HG03565 (cell line): Measurements from ENCODE around the gene UBR4.

Experiments used
- ATAC-seq: cut with Tn5 transposase; IDR thresholded peaks from one replicate; pipeline ENCODE4 v1.9.1; 2021; ENCODE audit warnings: mild to moderate bottlenecking, moderate library complexity; ENCODE audit not compliant: unreplicated experiment

The UBR4 gene

DNA sequence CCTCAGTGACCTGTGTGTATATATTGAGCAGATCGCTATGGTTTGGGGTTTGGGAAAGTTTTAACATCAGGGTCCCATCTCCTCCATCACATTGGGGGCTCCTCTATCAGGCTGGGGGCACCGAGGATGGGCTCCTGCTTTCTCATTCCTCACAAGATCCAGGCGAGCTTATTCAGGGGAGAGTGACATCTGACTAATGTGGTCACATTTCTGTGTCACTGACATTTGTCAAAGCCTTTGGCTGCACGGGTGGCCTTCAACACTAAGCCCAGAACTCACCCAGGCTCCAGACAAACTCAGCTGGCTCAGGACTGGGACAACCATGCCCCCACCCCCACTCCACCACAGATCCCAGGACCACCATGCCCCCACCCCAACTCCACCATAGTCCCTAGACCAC, 150.3 kb downstream of the UBR4 start:
- ATAC-seq = no peak

DNA sequence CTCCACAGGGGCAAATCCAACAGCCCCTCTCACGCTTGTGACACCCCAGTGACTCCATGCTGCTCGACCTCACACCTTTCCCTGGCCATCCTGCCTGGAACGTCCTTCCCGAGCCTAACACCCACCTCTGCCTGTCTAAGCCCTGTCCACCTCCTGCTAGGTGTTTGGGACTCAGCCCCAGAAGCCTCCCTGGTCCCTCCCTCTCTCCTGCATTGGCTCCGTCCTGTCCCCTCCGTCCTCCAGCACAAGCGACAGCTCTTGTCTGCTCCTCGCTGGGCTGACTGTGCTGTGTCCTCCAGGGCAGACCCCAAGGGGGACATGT, 151.6 kb downstream of the UBR4 start:
- no peak for ATAC-seq

DNA sequence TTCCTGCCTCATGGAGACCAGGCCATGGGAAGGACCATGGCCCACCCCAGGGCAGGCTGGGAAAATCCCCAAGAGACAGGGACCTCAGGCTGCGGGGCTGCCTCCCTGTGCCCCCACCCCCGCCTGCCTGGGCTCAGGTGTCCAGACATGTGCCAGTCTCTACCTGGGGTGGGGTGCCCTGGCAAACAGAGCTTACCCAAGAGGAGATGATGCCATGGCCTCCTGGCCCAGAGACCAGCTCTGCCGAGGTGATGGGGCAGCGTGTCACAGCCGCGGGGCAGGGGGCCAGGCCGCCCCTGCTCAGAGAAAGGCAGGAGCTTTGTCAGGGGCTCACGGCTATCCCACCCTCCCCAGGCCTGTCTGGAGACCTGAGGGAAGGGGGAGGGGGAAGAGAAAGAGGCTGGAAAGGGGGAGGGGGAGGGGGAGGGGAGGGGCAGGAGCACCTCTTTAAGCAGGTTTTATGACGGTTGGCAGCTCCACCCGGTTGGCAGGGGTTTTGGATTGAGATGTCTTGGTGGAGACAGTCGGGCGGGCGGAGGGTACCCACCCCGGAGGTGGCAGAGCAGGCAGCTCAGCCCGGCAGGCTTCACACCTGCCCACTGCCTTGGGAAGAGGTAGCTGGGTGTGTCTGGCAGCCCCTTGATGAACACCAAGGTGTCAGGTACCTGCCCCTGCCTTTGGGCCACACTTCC, 152.1 kb downstream of the UBR4 start:
- ATAC-seq = no peak

DNA sequence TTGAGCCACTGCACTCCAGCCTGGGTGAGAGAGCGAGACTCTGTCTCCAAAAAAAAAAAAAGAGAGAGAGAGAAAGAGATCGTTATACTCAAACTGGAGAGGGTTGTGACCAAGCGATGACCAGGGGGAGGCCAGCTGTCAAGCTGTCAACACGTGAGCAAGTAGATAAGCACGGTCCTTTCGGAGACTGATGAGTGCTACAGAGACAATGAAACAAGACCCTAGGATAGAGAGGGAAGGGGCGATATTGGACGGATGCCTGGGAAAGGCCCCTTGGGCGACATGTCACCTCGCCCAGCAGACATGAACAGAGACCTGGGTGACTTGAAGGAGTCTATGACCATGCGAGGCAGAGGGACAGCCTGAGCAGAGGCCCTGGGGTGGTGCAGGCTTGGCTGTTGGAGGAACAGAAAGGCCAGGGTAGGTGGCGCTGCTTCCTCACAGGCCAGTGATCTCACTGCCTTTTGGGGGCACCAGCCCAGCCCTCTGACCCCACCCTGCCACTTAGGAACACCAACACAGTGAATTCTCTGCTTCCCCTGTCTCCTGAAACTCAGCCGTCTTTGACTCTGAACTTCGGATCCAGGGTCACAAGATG, 152.8 kb downstream of the UBR4 start:
- ATAC-seq = no peak

DNA sequence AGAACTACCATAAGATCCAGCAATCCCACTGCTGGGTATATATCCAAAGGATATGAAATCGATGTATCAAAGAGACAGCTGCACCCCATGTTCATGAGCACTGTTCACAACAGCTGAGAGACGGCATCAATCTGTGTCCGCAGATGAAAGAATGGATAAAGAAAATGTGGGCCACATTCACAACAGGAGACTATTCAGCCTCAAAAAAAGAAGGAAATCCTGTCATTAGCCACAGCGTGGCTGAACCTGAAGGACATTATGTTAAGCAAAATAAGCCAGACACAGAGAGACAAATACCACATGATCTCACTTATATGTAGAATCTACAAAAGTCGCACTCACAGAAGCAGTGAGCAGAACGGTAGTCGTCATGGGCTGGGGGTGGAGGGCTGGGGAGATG, 154.4 kb downstream of the UBR4 start:
- no peak for ATAC-seq

DNA sequence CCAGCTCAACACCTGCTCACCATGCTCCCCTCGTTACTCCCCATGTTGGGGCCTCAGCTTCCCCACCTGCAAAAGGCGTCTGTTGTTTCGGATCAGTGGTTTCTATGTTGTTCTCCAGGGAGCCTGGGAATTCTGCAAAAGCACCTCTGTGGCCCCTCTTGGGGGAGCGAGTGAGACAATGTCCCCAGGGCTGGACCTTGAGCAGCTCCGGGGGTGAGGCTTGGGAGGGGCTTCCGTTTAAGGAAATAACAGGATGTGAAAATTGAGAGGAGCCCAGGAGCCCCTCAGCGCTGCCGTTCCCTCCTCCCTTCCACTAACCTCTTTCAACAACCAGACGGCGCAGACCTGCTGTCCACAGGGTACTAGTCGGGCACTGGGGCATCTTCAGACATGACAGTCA, 155.1 kb downstream of the UBR4 start:
- ATAC-seq = no peak

DNA sequence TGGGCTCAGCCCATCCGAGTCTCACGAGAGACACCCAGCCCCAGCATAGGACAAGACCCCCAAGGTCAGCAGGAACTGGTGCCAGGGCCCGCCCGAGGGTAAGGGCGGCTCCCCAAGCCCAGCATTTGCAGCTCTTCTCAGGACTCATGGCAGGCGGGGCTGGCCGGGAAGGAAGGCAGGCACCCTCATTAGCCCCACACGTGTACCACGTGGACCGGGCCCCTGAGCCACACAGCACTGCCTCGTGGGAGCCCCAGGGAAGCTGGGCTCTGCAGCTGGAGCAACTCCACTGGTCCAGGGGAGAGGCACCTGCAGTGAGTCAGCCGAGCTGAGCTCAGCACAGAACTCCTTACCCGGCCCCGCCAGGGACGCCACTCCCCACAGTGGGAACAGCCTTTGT, 155.8 kb downstream of the UBR4 start:
- no peak for ATAC-seq

DNA sequence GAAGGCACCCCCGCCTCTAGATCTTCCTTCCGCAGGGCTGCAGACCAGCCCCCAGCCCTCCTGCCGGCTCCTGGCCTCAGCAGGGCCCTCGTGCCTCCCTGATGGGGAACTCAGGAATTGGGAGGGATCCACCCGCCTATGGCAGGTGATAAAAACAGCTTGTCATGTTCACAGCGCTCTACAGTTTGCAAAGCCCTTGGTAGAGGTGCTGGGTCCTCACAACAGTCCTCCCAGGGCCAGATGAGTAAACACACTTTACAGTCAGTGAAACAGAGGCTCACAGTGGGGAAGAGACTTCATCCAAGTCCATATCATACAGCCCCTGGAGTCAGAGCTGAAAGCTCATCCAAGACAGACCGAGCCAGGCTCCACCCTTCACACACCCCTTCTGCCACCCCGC, 156.6 kb downstream of the UBR4 start:
- no peak for ATAC-seq

DNA sequence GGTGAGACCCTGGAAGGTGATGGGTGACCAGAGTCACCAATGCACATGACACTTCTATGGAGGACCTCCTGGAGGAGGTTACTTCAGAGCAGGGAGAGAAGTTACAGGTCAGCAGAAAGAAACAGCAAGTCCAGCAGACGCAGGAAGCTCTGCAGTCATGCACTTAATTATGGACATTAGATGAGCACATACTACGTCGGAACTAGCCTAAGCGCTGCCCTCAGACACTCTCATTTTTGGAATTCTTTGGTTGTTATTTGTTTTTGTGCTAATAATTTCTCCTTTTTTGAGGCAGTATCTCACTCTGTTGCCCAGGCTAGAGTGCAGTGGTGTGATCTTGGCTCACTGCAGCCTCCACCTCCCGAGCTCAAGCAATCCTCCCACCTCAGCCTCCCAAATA, 160.3 kb downstream of the UBR4 start:
- ATAC-seq = no peak

DNA sequence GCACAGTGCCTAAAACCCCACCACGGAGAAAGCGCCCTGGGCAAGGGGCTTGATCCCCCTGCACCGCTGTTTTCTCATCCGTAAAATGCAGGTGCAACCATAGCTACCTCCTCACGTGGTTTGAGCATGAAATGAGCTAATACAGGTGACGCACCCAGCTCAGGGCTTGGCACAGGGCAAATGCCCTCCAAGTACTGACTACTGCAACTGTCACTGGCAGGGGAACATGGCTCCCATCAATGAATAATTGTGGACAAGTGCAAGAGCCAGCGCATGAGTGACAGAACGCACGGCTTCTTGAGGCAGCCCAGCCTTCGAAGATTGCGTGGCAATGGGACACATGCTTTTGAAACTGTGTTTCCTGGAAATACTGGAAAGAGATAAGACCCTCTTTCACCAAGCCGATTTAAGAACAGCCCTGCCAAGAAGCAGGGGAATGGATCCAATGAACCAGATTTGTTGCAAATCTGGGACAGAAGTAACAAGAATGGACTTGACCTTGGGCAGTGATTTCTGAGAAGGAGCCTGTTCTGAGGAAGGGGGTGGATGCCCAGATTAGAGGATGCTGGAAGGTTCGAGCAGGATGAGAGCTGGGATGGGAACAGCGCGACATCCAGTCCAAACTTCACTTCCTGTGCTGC, 160.8 kb downstream of the UBR4 start:
- ATAC-seq = no peak

DNA sequence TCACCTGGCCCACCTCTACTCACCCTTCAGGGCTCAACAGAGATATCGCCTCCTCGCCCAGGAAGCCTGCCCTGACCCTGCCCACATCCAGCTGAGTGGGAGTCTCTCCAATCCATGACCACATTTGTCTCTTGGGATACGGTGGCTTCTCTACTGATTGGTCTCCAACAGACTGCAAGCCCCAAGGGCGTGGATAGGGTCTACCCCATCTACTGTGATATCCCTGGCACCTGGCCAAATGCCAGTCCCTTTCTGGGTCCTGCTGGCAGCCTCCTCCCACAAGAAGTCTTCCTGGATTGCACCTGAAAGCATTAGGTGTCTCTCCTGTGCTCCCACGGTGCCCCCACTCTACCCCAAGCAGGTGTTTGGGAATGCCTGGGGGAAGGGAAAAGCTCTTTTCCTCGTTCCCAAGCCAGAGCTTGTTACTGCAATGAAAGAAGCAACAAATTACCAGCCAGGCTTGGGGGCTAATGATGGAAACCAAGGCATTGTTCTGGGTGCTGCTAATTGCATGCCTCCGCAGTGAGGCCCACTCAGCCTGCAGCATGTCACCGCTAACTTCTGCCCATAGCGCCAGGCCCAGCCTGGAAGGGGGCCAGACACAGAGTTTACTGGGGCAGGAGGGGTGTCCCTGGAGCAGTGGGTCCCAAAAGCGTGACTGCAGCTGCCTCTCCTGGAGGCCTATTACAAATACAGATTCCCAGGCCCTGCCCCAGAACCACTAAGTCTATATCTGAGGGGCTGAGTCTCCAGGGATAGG, 162.9 kb downstream of the UBR4 start:
- no peak for ATAC-seq

DNA sequence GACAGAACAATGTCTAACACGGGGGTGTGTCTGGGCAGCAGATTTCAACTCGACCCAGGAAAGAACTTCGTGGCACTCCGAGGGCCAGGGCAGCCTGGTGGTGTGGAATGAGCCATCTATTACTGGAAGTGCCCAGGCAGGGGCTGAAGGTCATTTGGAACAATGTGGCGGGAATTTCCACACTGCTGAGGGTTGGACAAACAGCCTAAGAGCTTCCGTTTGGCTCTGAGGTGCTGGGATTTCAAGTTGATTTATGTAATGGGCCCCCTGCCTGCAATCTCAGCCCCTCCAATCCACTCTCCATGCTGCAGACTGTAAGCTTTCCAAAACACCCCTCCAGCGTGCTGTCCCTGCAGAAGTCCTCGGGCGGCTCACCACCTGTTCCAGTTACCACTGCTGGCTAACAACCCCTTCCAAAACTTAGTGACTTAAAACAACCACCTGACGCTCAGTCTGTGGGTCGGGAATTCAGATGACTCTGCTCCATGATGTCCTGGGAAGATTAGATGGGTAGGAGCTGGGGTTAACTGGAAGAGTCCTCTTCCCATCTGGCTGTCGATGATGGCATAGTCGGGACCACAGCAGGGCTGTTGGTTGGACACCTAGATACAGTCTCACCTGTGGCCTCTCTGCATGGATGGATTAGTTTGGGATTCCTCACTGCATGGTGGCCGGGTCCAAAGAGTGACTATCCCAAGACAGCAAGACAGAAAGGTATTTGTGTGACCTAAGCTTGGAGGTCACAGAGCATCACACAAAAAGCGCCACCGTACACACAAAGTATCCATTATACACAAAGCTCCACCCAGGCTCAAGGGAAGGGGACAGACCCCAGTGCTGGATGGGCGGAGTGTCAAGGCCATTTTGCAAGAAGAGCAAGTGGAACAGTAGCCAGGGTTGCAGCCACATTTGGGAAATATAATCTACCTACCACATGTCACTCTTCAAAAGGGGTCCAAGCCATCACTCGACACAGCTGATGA, 163.9 kb downstream of the UBR4 start:
- ATAC-seq = no peak

DNA sequence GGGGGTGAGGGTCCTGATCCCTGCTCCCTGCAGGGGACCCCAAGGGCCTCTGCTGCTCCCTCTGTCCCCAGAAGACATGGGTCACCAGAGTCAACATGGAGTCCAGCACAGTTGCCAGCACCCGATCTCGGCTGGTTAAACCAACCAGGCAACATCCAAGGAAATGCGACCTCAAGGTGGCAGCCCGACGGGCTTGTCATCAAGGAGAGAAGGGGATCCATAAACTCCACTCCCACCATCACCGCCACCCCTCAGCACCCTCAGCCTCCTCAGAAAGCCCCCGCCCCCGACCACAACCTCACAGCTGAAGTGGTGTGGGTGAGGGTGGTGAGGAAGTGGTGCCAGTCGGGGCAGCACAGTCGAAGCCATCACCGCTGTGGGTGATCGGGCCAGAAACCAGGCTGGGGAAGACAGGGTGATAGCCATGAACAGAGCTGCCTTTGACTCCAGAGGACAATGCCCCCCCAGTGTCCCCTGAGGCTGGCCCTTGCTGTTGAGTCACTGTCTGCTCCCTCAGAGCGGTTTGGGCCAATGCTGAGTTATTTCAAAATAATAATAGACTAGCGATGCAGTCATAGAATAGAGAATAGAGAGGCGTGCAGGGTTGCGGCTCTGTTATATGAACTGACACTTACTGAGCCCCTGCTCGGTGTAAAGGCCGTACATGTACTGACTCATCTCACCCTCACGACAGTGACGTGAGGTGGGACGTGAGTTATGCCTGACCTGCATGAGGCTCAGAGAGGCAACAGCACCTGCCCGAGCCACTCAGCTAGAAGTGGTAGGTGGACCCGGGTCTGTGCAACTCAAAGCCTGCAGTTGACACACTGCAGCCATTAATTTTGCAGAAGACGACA, 164.9 kb downstream of the UBR4 start:
- no peak for ATAC-seq

DNA sequence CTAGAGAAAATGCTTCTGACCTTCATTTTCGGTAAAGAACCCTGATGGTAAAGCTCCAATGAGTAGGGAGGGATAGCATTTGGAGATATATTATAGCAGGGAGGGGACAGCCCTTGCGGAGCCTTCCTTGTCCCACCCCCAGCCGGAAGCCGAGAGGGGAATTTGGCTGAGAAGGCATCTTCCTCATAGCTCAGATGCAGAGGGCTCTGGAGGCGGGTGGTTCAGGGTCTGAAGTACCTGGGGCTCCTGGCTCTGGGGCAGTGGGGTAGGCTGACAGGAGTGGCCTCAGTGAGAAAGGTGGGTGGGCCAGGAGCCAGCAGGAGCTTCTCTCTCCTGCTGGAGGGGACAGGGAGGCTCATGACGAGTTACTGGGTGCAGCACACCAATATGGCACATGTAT, 165.6 kb downstream of the UBR4 start:
- no peak for ATAC-seq

DNA sequence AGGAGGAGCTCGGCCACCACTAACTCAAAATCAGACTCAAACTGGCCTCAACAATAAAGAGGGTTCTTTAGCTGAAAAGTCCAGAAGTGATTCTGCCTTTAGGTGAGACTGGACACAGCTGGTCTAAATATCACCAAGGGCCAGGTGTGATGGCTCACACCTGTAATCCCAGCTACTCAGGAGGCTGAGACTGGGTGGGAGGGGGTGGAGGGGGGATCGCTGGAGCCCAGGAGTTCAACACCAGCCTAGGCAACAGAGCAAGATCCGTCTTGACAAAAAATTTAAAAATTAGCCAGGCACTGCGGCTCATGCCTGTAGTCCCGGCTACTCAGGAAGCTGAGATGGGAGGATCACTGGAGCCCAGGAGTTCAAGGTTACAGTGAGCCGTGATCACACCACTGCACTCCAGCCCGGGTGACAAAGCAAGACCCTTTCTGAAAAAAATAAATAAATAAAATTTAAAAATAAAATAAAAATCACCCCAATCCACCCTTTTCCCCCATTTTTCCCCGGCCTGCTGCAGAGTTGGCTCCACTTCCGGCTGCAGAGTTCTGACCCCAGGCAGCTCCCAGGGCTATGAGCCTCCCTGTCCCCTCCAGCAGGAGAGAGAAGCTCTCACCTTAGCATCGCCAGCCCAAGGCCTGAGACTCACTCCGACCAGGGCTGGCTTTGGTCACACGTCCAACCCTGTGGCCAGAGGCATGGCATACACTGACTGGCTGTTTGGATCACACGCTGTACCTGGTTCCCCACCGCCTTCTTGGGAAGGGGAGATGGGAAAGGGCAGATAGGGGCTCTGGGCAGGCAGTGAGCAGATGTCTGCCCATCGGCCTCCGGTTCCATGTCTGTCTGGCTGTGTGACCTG, 166.3 kb downstream of the UBR4 start:
- no peak for ATAC-seq

DNA sequence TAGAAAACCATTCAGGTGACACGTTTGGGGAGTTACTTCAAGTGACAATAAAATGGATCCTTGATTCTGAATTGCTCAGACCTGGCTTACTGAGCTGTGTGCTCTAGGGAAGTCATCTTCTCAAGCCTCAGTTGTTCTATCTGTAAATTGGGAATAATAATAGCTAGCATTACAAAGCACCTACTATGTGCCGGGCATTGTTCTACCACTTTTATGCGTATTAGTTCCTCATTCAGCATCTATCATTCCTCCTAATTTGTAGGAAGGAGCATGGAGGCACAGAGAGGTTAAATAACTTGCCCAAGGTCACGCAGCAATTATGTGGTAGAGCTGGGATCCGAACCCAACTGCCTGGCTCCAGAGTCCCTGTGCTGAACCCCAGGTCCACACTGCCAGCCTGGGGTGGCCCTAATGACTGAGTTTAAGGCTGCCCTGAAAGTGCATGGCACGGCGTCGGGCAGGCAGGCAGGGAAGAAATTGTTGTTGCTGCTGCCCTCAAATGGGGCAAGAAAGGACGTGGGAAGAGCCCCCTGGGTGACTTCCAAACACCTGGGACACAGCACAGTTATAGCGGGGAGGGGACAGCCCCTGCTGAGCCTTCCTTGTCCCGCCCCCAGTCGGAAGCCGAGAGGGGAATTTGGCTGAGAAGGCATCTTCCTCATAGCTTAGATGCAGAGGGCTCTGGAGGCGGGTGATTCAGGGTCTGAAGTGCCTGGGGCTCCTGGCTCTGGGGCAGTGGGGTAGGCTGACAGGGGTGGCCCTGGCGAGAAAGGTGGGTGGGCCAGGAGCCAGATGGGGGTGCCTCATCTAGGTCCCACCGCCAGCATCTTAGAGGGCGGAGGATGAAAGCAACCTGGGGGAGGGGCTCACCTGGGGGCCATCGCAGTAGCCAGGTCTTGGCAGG, 167.1 kb downstream of the UBR4 start:
- ATAC-seq = no peak

DNA sequence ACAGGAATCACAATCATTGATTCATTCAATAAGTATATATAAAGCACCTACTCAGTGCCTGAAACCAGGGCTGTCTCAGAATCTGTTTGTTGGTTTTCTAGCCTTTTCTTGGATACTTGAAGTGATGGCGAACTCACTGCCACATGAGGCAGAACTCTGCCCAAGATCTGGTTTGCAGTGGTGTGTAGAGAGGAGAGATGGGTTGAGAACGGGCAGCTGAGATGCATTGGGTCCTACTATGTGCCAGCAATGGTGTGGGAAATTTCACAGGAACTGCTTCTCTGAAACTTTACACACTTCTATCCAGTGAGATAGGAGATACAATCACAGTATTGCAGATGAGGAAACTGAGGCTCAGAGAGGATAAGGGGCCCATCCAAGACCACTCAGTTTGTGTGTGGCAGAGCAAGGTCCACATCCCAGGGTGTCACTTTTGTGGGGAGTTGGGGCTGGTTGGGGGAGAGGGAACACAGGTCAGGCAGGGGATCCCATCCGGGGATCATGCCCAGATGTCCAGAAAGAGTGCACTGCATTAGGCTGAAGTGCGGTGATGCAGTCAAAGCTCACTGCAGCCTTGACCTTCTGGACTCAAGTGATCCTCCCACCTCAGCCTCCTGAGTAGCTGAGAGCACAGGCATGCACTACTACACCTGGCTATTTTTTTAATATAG, 169.9 kb downstream of the UBR4 start:
- no peak for ATAC-seq
